Neutrophil (primary cell): Measurements from ENCODE around the gene CYP4F3.
A peak's percentile ranks its signal among the peaks of the same experiment; 100 is the strongest.

Experiments used
- H3K27ac ChIP-seq: fragments of 200-600 bp; sonication (generic); 2 replicates; pipeline ENCODE4 v1.5.1; 2016; ENCODE audit warnings: mild to moderate bottlenecking, moderate library complexity
- H3K27me3 ChIP-seq: fragments of 200-600 bp; sonication (generic); 2 replicates; pipeline ENCODE4 v1.6.0; 2016; ENCODE audit warnings: mild to moderate bottlenecking
- H3K36me3 ChIP-seq: fragments of 200-600 bp; sonication (generic); 2 replicates; pipeline ENCODE4 v1.5.1; 2017
- H3K4me1 ChIP-seq, 2 experiments: fragments of 200-600 bp in 1 of 2; sonication (generic) in 1 of 2; 1 replicate in 1 of 2; 2 replicates in 1 of 2; pipeline versions ENCODE4 v1.5.1 to v1.6.1; 2013 to 2016; ENCODE audit warnings: low read depth in 1 of 2, low read length in 1 of 2, mild to moderate bottlenecking in 1 of 2, moderate library complexity in 1 of 2; ENCODE audit not compliant: control insufficient read depth in 1 of 2, insufficient read depth in 1 of 2
- H3K4me3 ChIP-seq, 2 experiments: fragments of 200-600 bp in 1 of 2; sonication (generic) in 1 of 2; 1 replicate in 1 of 2; 2 replicates in 1 of 2; pipeline ENCODE4 v1.5.1; 2013 to 2016; ENCODE audit warnings: low read depth in 1 of 2, low read length in 1 of 2, mild to moderate bottlenecking in 1 of 2, moderate library complexity in 1 of 2
- H3K9me3 ChIP-seq: fragments of 200-600 bp; sonication (generic); 2 replicates; pipeline ENCODE4 v1.5.1; 2016
- CTCF ChIP-seq: fragments of 200-600 bp; sonication (generic); IDR thresholded peaks from 2 replicates; pipeline ENCODE4 v1.5.1; 2016; ENCODE audit warnings: antibody characterized with exemption

CYP4F3 gene

DNA sequence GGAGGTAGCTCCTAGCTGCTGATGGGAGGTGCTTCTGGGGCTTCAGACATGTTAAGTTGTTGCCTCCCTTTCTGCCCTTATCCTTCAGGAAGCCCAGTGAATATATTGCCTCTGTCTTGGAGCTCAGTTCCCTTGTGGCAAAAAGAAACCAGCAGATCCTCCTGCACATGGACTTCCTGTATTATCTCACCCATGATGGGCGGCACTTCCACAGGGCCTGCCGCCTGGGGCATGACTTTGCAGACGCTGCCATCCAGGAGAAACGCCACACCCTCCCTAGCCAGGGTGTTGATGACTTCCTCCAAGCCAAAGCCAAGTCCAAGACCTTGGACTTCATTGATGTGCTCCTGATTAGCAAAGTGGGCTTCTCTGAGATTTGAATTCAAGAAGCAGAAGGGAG, 26.2 kb downstream of the CYP4F3 start:
- TF ChIP-seq CTCF = no peak
- Histone ChIP-seq H3K4me3 (peak overlapping the region in 1 of 2 experiments; percentile 19), H3K27me3 (no peaks in the 10 kb centered on the region), H3K4me1 (peaks cover 20 to 61% of the 10 kb centered on the region in 2 experiments), H3K27ac (peak overlapping the region; percentile 72), H3K36me3 (peaks cover 71% of the 10 kb centered on the region), H3K9me3 (no peaks in the 10 kb centered on the region)

DNA sequence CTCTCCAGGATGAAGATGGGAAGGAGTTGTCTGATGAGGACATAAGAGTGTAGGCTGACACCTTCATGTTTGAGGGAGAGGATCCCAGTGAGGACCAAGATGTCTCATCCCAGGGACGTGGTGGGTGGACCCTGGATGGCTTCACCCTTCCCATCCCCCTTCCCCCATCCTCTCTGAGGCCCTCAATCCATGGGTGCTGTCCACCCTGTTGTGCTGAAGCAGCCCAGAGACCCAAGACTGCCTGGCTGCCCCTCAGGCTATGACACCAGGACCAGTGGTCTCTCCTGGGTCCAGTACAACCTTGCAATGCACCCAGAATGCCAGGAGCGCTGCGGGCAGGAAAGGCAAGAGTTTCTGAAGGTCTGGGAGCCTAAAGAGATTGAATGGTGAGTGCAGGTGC, 28.7 kb downstream of the CYP4F3 start:
- Histone ChIP-seq H3K4me1 (peaks cover 20 to 48% of the 10 kb centered on the region in 2 experiments), H3K9me3 (no peaks in the 10 kb centered on the region), H3K27me3 (no peaks in the 10 kb centered on the region), H3K36me3 (peaks cover 63% of the 10 kb centered on the region), H3K4me3 (no peak overlapping the region), H3K27ac (peak overlapping the region; percentile 54)
- no peak for TF ChIP-seq CTCF

- Histone ChIP-seq H3K4me3 (no peak overlapping the region), H3K9me3 (no peaks in the 10 kb centered on the region), H3K36me3 (peaks cover 65% of the 10 kb centered on the region), H3K4me1 (peaks cover 20 to 44% of the 10 kb centered on the region in 2 experiments), H3K27me3 (no peaks in the 10 kb centered on the region), H3K27ac (peak overlapping the region; percentile 54)
- no peak for TF ChIP-seq CTCF
Observed at GRCh38 chr19:15669891-15670290, 29.2 kb downstream of the CYP4F3 start.

DNA sequence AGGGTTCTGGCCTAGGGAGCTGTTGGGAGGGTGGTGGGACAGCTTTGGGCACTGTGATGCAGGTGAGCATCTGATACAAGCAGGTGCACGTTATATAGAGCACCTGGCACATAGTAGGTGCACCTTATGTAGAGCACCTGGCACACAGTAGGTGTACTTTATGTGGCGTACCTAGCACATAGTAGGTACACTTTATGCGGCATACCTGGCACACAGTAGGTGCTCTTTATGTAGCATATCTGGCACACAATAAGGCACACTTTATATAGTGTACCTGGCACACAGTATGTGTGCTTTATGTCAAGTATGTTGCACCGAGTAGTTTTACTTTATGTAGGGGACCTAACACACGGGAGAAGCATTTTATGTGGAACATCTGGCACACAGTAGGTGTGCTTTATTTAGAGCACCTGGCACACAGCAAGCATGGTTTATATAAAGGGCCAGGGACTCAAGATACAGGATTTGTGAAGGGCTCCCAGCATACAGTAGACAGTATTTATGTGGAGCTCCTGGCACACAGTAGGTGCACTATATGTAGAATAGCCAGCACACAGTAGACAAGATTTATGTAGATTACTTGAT, 30.6 kb downstream of the CYP4F3 start:
- peaks cover 20 to 30% of the 10 kb centered on the region in 2 experiments for H3K4me1 ChIP-seq
- H3K4me3 ChIP-seq = no peak overlapping the region
- H3K36me3 ChIP-seq = peaks cover 64% of the 10 kb centered on the region
- TF ChIP-seq CTCF = no peak
- no peaks in the 10 kb centered on the region for H3K9me3 ChIP-seq
- H3K27me3 ChIP-seq = no peaks in the 10 kb centered on the region
- no peak overlapping the region for H3K27ac ChIP-seq

- H3K9me3 ChIP-seq = no peaks in the 10 kb centered on the region
- no peak for TF ChIP-seq CTCF
- H3K36me3 ChIP-seq = peaks cover 64% of the 10 kb centered on the region
- H3K27ac ChIP-seq = peak overlapping the region; percentile 29
- H3K4me1 ChIP-seq = peaks cover 13 to 23% of the 10 kb centered on the region in 2 experiments
- no peaks in the 10 kb centered on the region for H3K27me3 ChIP-seq
- H3K4me3 ChIP-seq = no peak overlapping the region
Observed at GRCh38 chr19:15671891-15672579, 31.3 kb downstream of the CYP4F3 start.
